Heart right ventricle (tissue), 16 donors: ENCODE data around the gene PRKAG2. TPM values are rescaled to one million over a fixed set of nuclear protein-coding genes. Genes with fewer than 3 reads are reported as not detected.
"Not testable (repeated sequence)": the region's sequence is repeated elsewhere in the genome, so short reads cannot be mapped to it uniquely, and the experiment has no call there.

Experiments used
- ATAC-seq, 8 donors: fragments of 200-7000 bp; cut with Tn5 transposase; one replicate each; pipeline ENCODE4 v1.9.1; 2020; ENCODE audit warnings: mild to moderate bottlenecking in 8 of 8, moderate library complexity in 8 of 8, moderate number of reproducible peaks in 1 of 8
- DNase-seq, 2 donors: peaks; one replicate each; pipeline ENCODE4 v3.0.0-alpha.2; 2020
- H3K27ac ChIP-seq, 10 donors: fragments of 200-600 bp; sonication (generic) in 2 of 10; one replicate each; pipeline versions ENCODE4 v1.5.0 to v1.8.0; 2020 to 2022; ENCODE audit warnings: mild to moderate bottlenecking in 3 of 10
- H3K27me3 ChIP-seq, 7 donors: fragments of 200-600 bp; one replicate each; pipeline ENCODE4 v1.8.0; 2021 to 2022; ENCODE audit warnings: mild to moderate bottlenecking in 2 of 7
- H3K36me3 ChIP-seq, 9 donors: fragments of 200-600 bp; sonication (generic) in 1 of 9; one replicate each; pipeline versions ENCODE4 v1.5.0 to v1.8.0; 2020 to 2022; ENCODE audit warnings: mild to moderate bottlenecking in 2 of 9
- H3K4me1 ChIP-seq, 9 donors: fragments of 200-600 bp; sonication (generic) in 1 of 9; one replicate each; pipeline versions ENCODE4 v1.5.0 to v1.8.0; 2020 to 2022; ENCODE audit warnings: mild to moderate bottlenecking in 4 of 9
- H3K4me3 ChIP-seq, 10 donors: fragments of 200-600 bp; sonication (generic) in 2 of 10; one replicate each; pipeline versions ENCODE4 v1.5.0 to v1.8.0; 2020 to 2022; ENCODE audit warnings: mild to moderate bottlenecking in 7 of 10, moderate library complexity in 2 of 10
- H3K9me3 ChIP-seq, 11 donors: fragments of 200-600 bp in 10 of 11; sonication (generic) in 2 of 11; one replicate each; pipeline versions ENCODE4 v1.5.0 to v1.8.0; 2013 to 2022; ENCODE audit warnings: mild to moderate bottlenecking in 2 of 11, control low read depth in 1 of 11, moderate library complexity in 1 of 11
- CTCF ChIP-seq, 9 donors: fragments of 200-600 bp; sonication (generic) in 2 of 9; IDR thresholded peaks; one replicate each; pipeline versions ENCODE4 v1.5.0 to v1.8.0; 2021 to 2022; ENCODE audit warnings: antibody characterized with exemption in 9 of 9, mild to moderate bottlenecking in 5 of 9, moderate library complexity in 1 of 9
- WGBS, 2 donors: extraction: QIAGEN DNeasy Blood & Tissue Kit; methylation state at CpG; one replicate each; pipeline ENCODE4 v1.1.7; 2013; ENCODE audit warnings: inconsistent platforms in 1 of 2; 5-methylcytosine and 5-hydroxymethylcytosine counted together
- intact Hi-C, 10 donors: fragments of 100-400 bp; cut with DNase I; formaldehyde crosslinking; loops; one replicate each; pipeline versions ENCODE4 v1.11.1 to v1.14.2; 2022
- polyA plus RNA-seq, 2 donors: library from polyadenylated mRNA; stranded (reverse); fragments of 200-250 nt; gene quantifications; one replicate each; pipeline ENCODE4 v1.2.3, GENCODE V29; 2013
- total RNA-seq, 10 donors: library from RNA; stranded (reverse); fragmentation: NEBNext Ultra II Directional in 3 of 10; extraction: Animal tissue kit (Norgen Biotek cat#: 25700) in 3 of 10; gene quantifications; one replicate each; pipeline versions ENCODE4 v1.2.1 to v1.2.4, GENCODE V29; 2021 to 2023
- donor health status: Arrhythmogenic right ventricular cardiomyopathy.
- donor health status: ischemic (EF 13 %, LVEDD 7.1; RV severe dilation, severe dysfunction).
- donor health status: healthy with polysubstance abuse.
- donor health status: DM: no; HTN: yes; CAD: no.
- donor health status: DM: no; HTN: no; CAD: no.
- donor health status: ischemic (EF 25% LVEDD 6.9; RV normal size, moderate dysfunction).
- donor health status: ischemic (EF 25% LVEDD 5.7; RV mildly dilated, moderate dysfunction).
- donor health status: healthy.
- donor health status: DM: yes; HTN: yes; CAD: no.
- donor health status: Ischemic cardiomyopathy.
- donor health status: ischemic (EF 35%, LVEDD 5.7; RV mildly dilated, moderate dysfunction).
- donor health status: nonischemic (EF 11% LVEDD 7.7; RV severe dilation, severe dysfunction).
- donor health status: DM: yes; HTN: yes; CAD: no.
- donor health status: PGD.
- donor health status: ischemic (EF 29% LVEDD 5.4; RV normal size, mild dysfunction).
- donor health status: nonischemic (EF 23%, LVEDD 6.1; RV moderate dilation, normal function).

Gene PRKAG2
- total and polyA plus RNA-seq, 12 donors: 52.4 to 156 (median 114) TPM

GRCh38 chr7:151798851-151799448 is 78.0 kb downstream of the PRKAG2 start:
- no peaks in the 10 kb centered on the region for H3K9me3 ChIP-seq
- 92 to 98% methylated on average over 10 of the region's 10 CpGs for WGBS, 2 donors
- no peaks in the 10 kb centered on the region for H3K36me3 ChIP-seq
- H3K4me1 ChIP-seq: peaks cover 0 to 43% (median 10%) of the 10 kb centered on the region in 9 donors
- ATAC-seq (no peak), DNase-seq (no peak)
- TF ChIP-seq CTCF (IDR thresholded peaks at IDR 0.05): no peak
- H3K4me3 ChIP-seq: no peak overlapping the region
- no peaks in the 10 kb centered on the region for H3K27me3 ChIP-seq
- intact Hi-C loops: no loop called here
- no peak overlapping the region for H3K27ac ChIP-seq

GRCh38 chr7:151797667-151798307 is 79.1 kb downstream of the PRKAG2 start:
- peak in 1 of 2 donors; percentile 60 for DNase-seq
- intact Hi-C loops, H3K36me3 ChIP-seq, H3K4me3 ChIP-seq, H3K9me3 ChIP-seq, H3K27me3 ChIP-seq: not testable (repeated sequence)
- 76 to 82% methylated on average over 11 of the region's 11 CpGs for WGBS, 2 donors
- Histone ChIP-seq H3K27ac (peak overlapping the region in 7 of 10 donors; percentile 9 to 61 (median 26)), H3K4me1 (peaks cover 0 to 52% (median 10%) of the 10 kb centered on the region in 9 donors)
- peak; percentile 36 to 82 (median 45) for ATAC-seq

GRCh38 chr7:151796871-151797537 is 79.9 kb downstream of the PRKAG2 start:
- Histone ChIP-seq H3K36me3 (no peaks in the 10 kb centered on the region), H3K4me3 (no peak overlapping the region), H3K4me1 (peaks cover 0 to 54% (median 10%) of the 10 kb centered on the region in 9 donors), H3K27ac (peak overlapping the region in 6 of 10 donors; percentile 9 to 64 (median 31)), H3K9me3 (no peaks in the 10 kb centered on the region), H3K27me3 (no peaks in the 10 kb centered on the region)
- intact Hi-C loops: no loop called here
- WGBS, 2 donors: 77 to 83% methylated on average over 17 of the region's 17 CpGs
- TF ChIP-seq CTCF (IDR thresholded peaks at IDR 0.05): no peak
- peak in 2 of 8 donors; percentile 7 to 14 for ATAC-seq
- DNase-seq: no peak

GRCh38 chr7:151796091-151796870 is 80.6 kb downstream of the PRKAG2 start:
- H3K27ac ChIP-seq: peak overlapping the region in 4 of 10 donors; percentile 13 to 64 (median 44)
- H3K4me3 ChIP-seq: no peak overlapping the region
- intact Hi-C loops: no loop called here
- H3K4me1 ChIP-seq: peaks cover 0 to 60% (median 10%) of the 10 kb centered on the region in 9 donors
- WGBS, 2 donors: 81 to 83% methylated on average over 27 of the region's 27 CpGs
- no peaks in the 10 kb centered on the region for H3K36me3 ChIP-seq
- peak in 3 of 8 donors; percentile 34 to 73 (median 40) for ATAC-seq
- DNase-seq: no peak
- no peaks in the 10 kb centered on the region for H3K9me3 ChIP-seq
- TF ChIP-seq CTCF (IDR thresholded peaks at IDR 0.05): no peak
- H3K27me3 ChIP-seq: no peaks in the 10 kb centered on the region
